Measurements from ENCODE around the gene GTF2E1. TPM values are rescaled to one million over a fixed set of nuclear protein-coding genes. Genes with fewer than 3 reads are reported as not detected.
"Not testable (repeated sequence)": the region's sequence is repeated elsewhere in the genome, so short reads cannot be mapped to it uniquely, and the experiment has no call there.

GTF2E1 gene
- polyA plus RNA-seq, 2 of the 4 experiments (the other 2 are of a cell fraction): 18.6 to 26.8 TPM

DNA sequence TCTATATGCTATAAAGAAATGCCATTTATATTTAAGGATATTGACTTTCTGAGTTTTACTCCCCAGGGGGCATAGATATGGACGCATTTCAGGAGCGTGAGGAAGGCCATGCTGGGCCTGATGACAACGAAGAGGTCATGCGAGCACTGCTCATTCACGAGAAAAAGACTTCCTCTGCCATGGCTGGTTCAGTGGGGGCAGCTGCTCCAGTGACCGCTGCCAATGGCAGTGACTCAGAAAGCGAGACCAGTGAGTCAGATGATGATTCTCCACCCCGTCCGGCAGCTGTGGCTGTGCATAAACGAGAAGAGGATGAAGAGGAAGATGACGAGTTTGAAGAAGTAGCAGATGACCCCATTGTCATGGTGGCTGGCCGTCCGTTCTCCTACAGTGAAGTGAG is 38.4 kb downstream of the GTF2E1 start (continued):
- TF ChIP-seq MAZ (IDR thresholded peaks at IDR 0.05; ENCODE audit: borderline replicate concordance, low read depth, low read length): no peak
- no peak for TF ChIP-seq HOXB5 (CRISPR knock-in tag; IDR thresholded peaks at IDR 0.05)
- TF ChIP-seq, protein P1, sequence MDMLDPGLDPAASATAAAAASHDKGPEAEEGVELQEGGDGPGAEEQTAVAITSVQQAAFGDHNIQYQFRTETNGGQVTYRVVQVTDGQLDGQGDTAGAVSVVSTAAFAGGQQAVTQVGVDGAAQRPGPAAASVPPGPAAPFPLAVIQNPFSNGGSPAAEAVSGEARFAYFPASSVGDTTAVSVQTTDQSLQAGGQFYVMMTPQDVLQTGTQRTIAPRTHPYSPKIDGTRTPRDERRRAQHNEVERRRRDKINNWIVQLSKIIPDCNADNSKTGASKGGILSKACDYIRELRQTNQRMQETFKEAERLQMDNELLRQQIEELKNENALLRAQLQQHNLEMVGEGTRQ (IDR thresholded peaks at IDR 0.05): 0 out of 2 replicates have a peak, but pooled peaks have one; percentile 5
- TF ChIP-seq RARB (CRISPR knock-in tag; IDR thresholded peaks at IDR 0.05): no peak

DNA sequence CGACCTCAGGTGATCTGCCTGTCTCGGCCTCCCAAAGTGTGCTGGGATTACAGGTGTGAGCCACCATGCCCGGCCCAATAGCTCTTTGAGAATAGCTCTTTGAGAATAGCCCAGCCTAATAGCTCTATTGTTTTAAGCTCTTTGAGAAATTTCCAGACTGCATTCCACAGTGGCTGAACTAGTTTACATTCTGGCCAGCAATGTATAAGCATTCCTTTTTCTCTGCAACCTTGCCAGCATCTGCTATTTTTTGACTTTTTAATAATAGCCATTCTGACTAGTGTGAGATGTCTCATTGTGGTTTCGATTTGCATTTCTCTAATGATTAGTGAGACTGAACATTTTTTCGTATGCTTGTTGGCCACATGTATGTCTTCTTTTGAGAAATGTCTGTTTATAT is 43.3 kb downstream of the GTF2E1 start:
- H3K4me2 ChIP-seq; DNase-seq (ENCODE audit: low read depth in 1 of 2, low spot score in 1 of 2); H3K27ac ChIP-seq; POLR2A ChIA-PET; H3K9me3 ChIP-seq; FAIRE-seq; H3K4me3 ChIP-seq; H3K4me1 ChIP-seq; ATAC-seq: not testable (repeated sequence)
- CTCF ChIA-PET: interaction anchor here (2.2 kb wide), 1 partner anchor 9 kb away, joined by 8 read pairs; no protein-coding TSS in a partner anchor
- WGBS (ENCODE audit: missing lambda C conversion rate): 63% methylated on average over 5 of the region's 5 CpGs

DNA sequence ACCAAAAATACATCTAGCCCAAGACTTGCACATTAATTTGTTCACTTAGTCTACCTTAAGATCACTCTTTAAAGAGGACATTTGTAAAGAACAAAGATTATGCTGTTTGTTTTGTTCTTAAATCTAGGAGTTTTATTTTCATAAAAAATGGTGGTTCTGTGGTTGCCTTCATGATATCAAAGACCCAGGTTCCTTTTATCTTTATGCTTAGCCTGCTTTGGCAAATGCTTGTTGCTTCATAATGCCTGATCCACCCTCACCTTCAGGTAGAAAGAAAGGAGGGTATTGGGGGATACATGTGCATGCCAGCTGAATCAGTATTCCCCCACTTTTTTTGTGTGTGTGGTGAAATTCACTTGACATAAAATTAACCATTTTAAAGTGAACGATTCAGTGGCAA is 48.5 kb downstream of the GTF2E1 start:
- TF ChIP-seq RNF2 (IDR thresholded peaks at IDR 0.05; ENCODE audit: borderline replicate concordance, low read depth): no peak
- TF ChIP-seq EP300 (IDR thresholded peaks at IDR 0.05): no peak
- no peak for TF ChIP-seq TP53 (CRISPR knock-in tag; IDR thresholded peaks at IDR 0.05)
- no peak for TF ChIP-seq NR3C1 (IDR thresholded peaks at IDR 0.05)
- no peak for TF ChIP-seq ESRRA (IDR thresholded peaks at IDR 0.05; ENCODE audit: borderline replicate concordance, low read length)
- TF ChIP-seq HDAC2 (IDR thresholded peaks at IDR 0.05): no peak
- TF ChIP-seq JUNB (IDR thresholded peaks at IDR 0.05): no peak
- TF ChIP-seq, protein P2, sequence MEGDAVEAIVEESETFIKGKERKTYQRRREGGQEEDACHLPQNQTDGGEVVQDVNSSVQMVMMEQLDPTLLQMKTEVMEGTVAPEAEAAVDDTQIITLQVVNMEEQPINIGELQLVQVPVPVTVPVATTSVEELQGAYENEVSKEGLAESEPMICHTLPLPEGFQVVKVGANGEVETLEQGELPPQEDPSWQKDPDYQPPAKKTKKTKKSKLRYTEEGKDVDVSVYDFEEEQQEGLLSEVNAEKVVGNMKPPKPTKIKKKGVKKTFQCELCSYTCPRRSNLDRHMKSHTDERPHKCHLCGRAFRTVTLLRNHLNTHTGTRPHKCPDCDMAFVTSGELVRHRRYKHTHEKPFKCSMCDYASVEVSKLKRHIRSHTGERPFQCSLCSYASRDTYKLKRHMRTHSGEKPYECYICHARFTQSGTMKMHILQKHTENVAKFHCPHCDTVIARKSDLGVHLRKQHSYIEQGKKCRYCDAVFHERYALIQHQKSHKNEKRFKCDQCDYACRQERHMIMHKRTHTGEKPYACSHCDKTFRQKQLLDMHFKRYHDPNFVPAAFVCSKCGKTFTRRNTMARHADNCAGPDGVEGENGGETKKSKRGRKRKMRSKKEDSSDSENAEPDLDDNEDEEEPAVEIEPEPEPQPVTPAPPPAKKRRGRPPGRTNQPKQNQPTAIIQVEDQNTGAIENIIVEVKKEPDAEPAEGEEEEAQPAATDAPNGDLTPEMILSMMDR (IDR thresholded peaks at IDR 0.05): no peak
- TF ChIP-seq, protein P3, sequence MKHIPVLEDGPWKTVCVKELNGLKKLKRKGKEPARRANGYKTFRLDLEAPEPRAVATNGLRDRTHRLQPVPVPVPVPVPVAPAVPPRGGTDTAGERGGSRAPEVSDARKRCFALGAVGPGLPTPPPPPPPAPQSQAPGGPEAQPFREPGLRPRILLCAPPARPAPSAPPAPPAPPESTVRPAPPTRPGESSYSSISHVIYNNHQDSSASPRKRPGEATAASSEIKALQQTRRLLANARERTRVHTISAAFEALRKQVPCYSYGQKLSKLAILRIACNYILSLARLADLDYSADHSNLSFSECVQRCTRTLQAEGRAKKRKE (CRISPR knock-in tag; IDR thresholded peaks at IDR 0.05; ENCODE audit: low read depth): no peak
- TF ChIP-seq CBX8 (IDR thresholded peaks at IDR 0.05): no peak
- no peak for TF ChIP-seq HOXB13 (CRISPR knock-in tag; IDR thresholded peaks at IDR 0.05; ENCODE audit: low read depth)
- TF ChIP-seq RARB (CRISPR knock-in tag; IDR thresholded peaks at IDR 0.05): no peak
- TF ChIP-seq, protein P4, sequence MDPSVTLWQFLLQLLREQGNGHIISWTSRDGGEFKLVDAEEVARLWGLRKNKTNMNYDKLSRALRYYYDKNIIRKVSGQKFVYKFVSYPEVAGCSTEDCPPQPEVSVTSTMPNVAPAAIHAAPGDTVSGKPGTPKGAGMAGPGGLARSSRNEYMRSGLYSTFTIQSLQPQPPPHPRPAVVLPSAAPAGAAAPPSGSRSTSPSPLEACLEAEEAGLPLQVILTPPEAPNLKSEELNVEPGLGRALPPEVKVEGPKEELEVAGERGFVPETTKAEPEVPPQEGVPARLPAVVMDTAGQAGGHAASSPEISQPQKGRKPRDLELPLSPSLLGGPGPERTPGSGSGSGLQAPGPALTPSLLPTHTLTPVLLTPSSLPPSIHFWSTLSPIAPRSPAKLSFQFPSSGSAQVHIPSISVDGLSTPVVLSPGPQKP (IDR thresholded peaks at IDR 0.05; ENCODE audit: low read depth, low read length): no peak
- TF ChIP-seq NFE2L2 (conservative IDR thresholded peaks at IDR 0.05; ENCODE audit: low read length): no peak
- TF ChIP-seq CEBPB (IDR thresholded peaks at IDR 0.05): no peak
- TF ChIP-seq POLR2AphosphoS2 (conservative IDR thresholded peaks at IDR 0.05; ENCODE audit: low read length): no peak
- WGBS (ENCODE audit: missing lambda C conversion rate): 89% methylated on average over 1 of the region's 1 CpG
- ATAC-seq: no peak
- Histone ChIP-seq H3K4me1 (peaks cover 15% of the 10 kb centered on the region; the same call in 2 of the 3 replicates), H3K27ac (no peak overlapping the region), H3K9me3 (no peaks in the 10 kb centered on the region), H3K4me3 (no peak overlapping the region), H3K4me2 (no peak overlapping the region)
- no peak for DNase-seq (ENCODE audit: low read depth in 1 of 2, low spot score in 1 of 2)
- FAIRE-seq: no peak
- ChIA-PET CTCF (interaction anchor here (1.5 to 4.5 kb wide), 2 partner anchors 22 to 168 kb away, joined by 3 to 30 read pairs; no protein-coding TSS in a partner anchor), POLR2A (no interaction called here)

All from A549 (cell line).